ENCODE results near the gene TTC13.

Gene TTC13

GRCh38 chr1:230867101-230867902 lies 111.4 kb downstream of the TTC13 start:
- DNase-seq, result no peak

DNA sequence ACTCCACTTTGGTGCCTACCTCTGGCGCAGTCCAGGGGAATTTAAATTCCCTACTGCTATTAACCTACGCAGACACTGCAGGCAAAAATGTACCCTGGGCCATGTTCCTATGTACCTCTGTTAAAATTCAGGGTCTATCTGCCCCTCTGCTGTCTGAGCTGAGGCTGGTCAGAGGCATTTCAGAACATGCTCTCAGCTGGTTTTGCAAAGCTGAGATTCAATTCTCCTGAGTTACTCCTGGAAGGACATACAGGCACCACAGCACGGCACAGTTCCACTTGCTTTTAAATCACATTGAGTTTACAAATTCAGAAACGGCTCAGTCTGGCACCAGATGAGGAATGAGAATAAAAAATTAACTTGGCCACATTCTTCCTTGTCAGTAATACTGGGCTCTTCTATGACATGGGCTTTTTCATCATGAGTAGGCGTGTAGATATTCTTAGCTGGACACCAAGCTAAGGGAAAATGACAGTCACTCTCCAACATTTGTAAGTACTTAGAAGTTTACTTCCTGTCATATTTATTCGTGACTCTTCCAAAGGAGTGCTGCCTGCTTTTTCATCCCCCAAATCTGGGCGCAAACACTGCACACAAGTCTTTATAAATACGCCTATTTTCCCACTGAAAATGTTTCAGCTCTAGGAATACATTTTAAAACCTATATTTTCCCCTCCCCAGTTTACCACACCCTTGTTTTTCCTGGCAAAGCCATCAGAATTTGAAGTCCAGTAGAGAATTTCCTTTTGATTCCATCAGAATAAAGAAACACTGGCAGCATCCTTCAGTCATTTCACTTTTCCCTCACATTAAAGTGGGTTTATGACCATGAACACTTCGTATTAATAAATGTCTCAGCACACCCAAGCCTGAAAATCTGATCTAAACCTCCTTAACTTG lies 112.2 kb downstream of the TTC13 start:
- DNase-seq, result no peak

DNA sequence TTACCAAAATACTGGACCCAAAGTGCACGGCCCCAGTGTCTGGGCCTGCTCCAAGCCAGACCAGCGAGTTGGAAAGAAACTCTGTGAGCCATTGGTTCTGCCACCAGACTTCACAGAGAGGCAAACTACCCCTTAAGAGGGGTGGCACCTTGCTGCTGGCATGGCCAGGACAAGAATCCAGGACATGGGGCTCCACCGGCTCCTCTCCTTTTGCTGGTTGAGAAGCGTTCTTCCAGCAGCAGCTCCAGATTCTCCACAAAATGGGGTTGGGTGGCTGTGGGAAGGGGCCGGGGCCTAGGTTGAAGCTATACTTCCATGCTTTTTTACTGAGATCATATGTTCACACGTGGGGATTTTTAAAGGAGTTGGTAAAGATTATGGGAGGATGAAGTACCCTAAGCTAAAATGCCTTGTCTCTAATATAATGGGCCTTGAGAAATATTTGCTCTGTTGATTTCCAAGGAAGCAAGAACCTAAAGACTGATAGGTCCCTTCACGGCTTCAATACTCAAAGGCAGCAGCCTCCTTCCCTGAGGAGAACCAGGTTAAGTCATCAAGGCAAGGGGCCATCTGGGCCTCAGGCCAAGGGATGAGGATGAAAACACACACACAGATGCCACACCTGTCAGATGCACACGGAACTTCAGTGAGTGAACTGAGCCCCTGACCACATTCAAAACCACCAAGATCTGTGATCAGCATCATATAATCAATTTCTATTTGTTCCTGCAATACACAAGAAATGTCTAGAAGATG lies 113.4 kb downstream of the TTC13 start:
- DNase-seq, result no peak

- DNase-seq, result no peak
Measured at GRCh38 chr1:230864441-230864840, 114.2 kb downstream of the TTC13 start.

- DNase-seq, result no peak
Measured at GRCh38 chr1:230863449-230863848, 115.2 kb downstream of the TTC13 start.

GRCh38 chr1:230861970-230862595 lies 116.6 kb downstream of the TTC13 start:
- no peak for DNase-seq

GRCh38 chr1:230861489-230861888 lies 117.2 kb downstream of the TTC13 start:
- DNase-seq, result no peak

DNA sequence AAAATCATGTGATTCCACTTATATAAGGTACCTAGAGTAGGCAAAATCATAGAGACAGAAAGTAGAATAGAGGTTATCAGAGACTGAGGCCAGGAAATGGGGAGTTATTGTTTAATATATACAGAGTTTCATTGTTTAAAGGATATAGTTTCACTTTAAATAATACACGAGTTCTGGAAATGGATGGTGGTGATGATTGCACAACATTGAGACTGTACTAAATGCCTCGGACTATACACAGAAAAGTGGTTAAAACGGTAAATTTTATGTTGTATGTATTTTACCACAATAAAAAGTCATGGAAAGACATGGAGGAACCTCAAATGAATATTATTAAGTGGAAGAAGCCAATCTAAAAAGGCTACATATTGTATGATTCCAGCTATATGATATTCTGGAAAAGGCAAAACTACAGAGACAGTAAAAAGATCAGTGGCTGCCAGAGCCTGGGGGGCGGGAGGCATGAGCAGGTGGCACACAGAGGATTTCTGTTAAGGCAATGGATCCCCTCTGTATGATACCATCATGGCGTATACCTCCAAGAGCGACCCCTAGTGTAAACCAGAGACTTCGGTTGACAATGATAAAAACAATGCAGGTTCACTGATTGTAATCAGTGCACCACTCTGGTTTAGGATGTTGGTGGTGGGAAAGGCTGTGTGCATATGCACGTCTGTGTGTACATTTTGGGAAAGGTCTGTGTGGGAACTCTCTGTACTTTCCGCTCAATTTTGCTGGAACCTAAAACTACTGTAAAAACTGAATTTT lies 117.9 kb downstream of the TTC13 start:
- DNase-seq, result no peak

DNA sequence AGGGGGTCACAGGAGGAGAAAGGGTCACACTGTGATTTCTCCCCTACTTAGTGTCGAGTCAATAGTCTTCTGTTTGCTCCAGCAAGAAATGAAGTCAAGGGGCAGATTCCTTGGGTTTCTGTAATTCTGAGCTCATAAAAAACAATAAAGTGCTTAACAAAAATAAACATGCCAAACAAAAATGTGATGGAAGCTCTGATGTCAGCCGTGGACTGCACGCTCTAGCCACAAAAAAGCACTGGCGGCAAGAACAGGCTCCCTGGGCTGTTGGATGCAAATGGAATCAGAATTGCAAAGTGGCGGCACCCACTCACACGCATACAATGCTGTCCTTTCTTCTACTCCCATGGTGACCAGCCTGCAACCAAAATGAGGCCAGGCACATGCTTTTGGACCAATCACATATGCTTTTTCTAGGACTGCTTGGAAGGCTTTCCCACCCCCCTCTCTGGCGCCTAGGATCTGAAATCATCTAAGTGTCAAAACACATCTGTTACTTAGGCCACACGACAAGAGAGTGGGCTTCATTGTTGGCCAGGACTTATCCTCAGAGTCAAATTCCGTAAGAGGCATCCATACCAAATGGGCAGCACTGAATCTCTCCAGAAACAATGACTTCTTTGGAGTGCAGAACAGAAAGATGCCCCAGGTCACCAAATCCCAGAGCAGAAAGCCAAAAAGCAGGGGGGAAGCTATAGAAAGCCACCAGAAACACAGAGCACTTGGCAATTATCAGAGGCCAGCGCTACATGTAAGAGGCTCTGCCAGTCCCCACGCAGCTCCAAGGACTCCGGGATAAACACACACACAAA lies 119.5 kb downstream of the TTC13 start:
- DNase-seq, result no peak

GRCh38 chr1:230858236-230858820 lies 120.3 kb downstream of the TTC13 start:
- no peak for DNase-seq

GRCh38 chr1:230857822-230858221 lies 120.8 kb downstream of the TTC13 start:
- DNase-seq, result no peak

GRCh38 chr1:230857077-230857476 lies 121.6 kb downstream of the TTC13 start:
- DNase-seq, result no peak

Measured in stimulated activated CD4-positive, alpha-beta T cell treated with anti-CD3 and anti-CD28 coated beads, Interleukin-4, amount 100 ng/mL, for 1 hour (primary cell).